ENCODE data around the gene SIGLECL1.

Gene SIGLECL1

GRCh38 chr19:51292971-51293370, 42.1 kb downstream of the SIGLECL1 start:
- no peak overlapping the region for H3K27ac ChIP-seq (ENCODE audit: low read depth, low read length)
- H3K9ac ChIP-seq (ENCODE audit: low read length): no peak overlapping the region
- no peaks in the 10 kb centered on the region for H3K4me1 ChIP-seq (ENCODE audit: control insufficient read depth, insufficient read depth, low read length)
- H3K4me3 ChIP-seq (ENCODE audit: low read length): no peak overlapping the region
- no peaks in the 10 kb centered on the region for H3K36me3 ChIP-seq (ENCODE audit: control insufficient read depth, insufficient read depth, low read length)
- peaks cover 2% of the 10 kb centered on the region for H3K27me3 ChIP-seq (ENCODE audit: control insufficient read depth, insufficient read depth, low read length)

- no peak overlapping the region for H3K27ac ChIP-seq (ENCODE audit: low read depth, low read length)
- H3K27me3 ChIP-seq (ENCODE audit: control insufficient read depth, insufficient read depth, low read length): peaks cover 2% of the 10 kb centered on the region
- H3K36me3 ChIP-seq (ENCODE audit: control insufficient read depth, insufficient read depth, low read length): no peaks in the 10 kb centered on the region
- no peaks in the 10 kb centered on the region for H3K4me1 ChIP-seq (ENCODE audit: control insufficient read depth, insufficient read depth, low read length)
- no peak overlapping the region for H3K9ac ChIP-seq (ENCODE audit: low read length)
- H3K4me3 ChIP-seq (ENCODE audit: low read length): no peak overlapping the region
Observed at GRCh38 chr19:51293571-51294210, 42.8 kb downstream of the SIGLECL1 start.

DNA sequence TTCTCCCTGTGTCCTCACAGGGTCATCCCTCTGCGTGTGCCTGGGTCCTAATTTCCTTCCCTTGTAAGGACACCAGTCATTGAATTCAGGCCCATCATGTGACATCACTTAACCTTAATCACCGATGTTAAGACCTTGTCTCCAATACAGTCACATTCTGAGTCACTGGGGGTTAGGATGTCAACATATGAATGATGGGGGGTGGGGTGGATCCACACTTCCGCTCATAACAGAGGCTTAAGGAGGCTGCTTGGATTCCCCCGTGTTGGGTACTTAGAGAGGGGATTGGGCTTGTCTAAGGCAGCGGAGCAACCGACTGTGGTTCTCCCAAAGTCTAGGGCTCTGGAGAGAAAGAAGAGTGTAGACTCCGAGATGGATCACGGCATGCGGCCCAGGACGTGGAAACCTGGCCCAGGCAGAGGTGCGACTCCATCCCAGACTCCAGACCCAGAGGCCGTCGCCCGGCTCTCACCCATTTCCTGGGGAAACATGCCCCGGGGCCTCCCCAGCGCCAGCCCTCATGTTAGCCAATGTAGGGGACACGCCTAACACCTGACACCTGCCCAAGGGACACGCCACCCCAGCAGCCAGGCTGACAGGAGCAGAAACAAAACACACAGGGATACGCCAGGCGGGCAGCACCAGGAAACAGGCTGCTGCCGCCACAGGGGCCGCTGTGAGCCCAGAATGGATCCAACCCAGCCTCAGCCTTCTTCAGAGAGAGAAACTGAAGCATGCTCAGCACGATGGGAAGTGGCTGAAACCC, 43.5 kb downstream of the SIGLECL1 start:
- H3K4me1 ChIP-seq (ENCODE audit: control insufficient read depth, insufficient read depth, low read length): no peaks in the 10 kb centered on the region
- H3K27me3 ChIP-seq (ENCODE audit: control insufficient read depth, insufficient read depth, low read length): peaks cover 2% of the 10 kb centered on the region
- H3K27ac ChIP-seq (ENCODE audit: low read depth, low read length): no peak overlapping the region
- H3K9ac ChIP-seq (ENCODE audit: low read length): no peak overlapping the region
- H3K36me3 ChIP-seq (ENCODE audit: control insufficient read depth, insufficient read depth, low read length): no peaks in the 10 kb centered on the region
- H3K4me3 ChIP-seq (ENCODE audit: low read length): no peak overlapping the region

GRCh38 chr19:51294977-51295375, 44.1 kb downstream of the SIGLECL1 start:
- no peaks in the 10 kb centered on the region for H3K4me1 ChIP-seq (ENCODE audit: control insufficient read depth, insufficient read depth, low read length)
- no peak overlapping the region for H3K9ac ChIP-seq (ENCODE audit: low read length)
- no peak overlapping the region for H3K4me3 ChIP-seq (ENCODE audit: low read length)
- no peak overlapping the region for H3K27ac ChIP-seq (ENCODE audit: low read depth, low read length)
- no peaks in the 10 kb centered on the region for H3K36me3 ChIP-seq (ENCODE audit: control insufficient read depth, insufficient read depth, low read length)
- peaks cover 2% of the 10 kb centered on the region for H3K27me3 ChIP-seq (ENCODE audit: control insufficient read depth, insufficient read depth, low read length)

DNA sequence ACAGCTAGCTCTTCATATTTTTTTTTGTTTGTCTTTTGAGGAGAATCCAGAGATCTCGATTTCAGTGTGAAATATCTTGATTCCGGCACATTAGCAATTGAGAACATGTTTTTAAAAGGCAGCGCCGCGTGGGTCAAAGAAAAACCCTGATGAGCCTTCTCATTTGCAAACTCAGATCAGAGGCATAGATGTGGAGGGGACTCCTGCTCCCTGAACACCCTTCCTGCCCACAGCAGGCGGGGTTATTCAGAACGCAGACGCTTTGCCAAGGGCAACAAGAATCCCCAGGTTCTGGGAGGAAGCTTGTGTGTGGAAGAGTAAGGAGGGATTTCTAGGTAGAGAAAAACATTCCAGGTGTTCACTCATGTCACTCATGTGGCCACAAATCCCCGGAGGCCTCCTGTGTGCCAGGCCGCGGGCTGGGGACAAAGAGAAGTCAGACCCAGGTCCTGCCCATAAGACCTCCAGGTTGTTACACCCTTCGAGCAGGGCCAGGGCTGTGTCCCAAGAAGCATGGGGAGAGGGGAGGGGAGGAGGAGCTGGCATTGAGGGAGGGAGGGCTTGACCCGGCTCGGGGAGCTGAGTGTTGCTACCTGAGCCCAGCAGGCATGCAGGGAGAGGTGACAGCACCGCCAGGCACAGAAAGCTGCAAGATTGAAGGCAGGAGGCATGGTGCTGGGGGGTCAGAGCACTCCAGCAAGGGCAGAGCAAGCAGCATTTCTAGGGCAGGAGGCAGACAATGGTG, 44.7 kb downstream of the SIGLECL1 start:
- Histone ChIP-seq H3K4me3 (ENCODE audit: low read length) (no peak overlapping the region), H3K27me3 (ENCODE audit: control insufficient read depth, insufficient read depth, low read length) (peaks cover 2% of the 10 kb centered on the region), H3K9ac (ENCODE audit: low read length) (no peak overlapping the region), H3K36me3 (ENCODE audit: control insufficient read depth, insufficient read depth, low read length) (no peaks in the 10 kb centered on the region), H3K4me1 (ENCODE audit: control insufficient read depth, insufficient read depth, low read length) (no peaks in the 10 kb centered on the region), H3K27ac (ENCODE audit: low read depth, low read length) (no peak overlapping the region)

DNA sequence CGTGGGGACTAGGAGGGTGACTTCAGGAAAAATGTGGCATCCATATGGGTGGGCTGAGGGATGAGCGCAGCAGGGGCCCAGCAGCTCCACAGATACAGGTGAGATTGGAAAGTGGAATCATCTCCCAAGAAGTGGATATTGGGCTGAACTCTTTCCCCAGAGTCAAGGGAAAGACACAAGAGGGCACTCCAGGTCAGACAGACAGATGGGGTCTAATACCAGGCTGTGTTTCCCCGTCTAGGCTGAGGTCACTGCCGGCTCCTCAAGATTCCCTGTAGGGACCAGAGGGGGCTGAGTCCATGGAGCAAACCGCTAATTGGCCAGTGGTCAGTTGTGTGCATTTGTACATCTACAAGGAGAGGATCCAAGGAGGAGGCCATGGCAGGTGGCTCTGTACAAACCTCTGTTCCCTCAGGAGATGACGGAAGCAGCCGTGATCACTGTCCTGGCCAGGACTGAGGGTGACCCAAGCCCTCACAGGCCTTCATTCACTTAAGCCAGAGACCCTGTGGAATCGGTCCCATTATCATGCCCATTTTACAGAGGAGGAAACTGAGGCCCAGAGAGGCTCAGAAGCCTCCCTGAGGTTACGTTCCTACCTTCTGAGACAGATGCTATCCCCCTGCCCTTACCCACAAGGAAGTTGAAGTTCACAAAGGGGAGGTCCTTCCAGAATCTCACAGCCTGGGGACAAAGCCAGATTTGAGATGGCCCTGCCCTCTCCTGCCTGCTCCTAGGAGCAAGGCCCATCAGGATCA, 45.6 kb downstream of the SIGLECL1 start:
- Histone ChIP-seq H3K4me1 (ENCODE audit: control insufficient read depth, insufficient read depth, low read length) (no peaks in the 10 kb centered on the region), H3K9ac (ENCODE audit: low read length) (no peak overlapping the region), H3K36me3 (ENCODE audit: control insufficient read depth, insufficient read depth, low read length) (no peaks in the 10 kb centered on the region), H3K4me3 (ENCODE audit: low read length) (no peak overlapping the region), H3K27ac (ENCODE audit: low read depth, low read length) (no peak overlapping the region), H3K27me3 (ENCODE audit: control insufficient read depth, insufficient read depth, low read length) (peaks cover 2% of the 10 kb centered on the region)

GRCh38 chr19:51297406-51297805, 46.5 kb downstream of the SIGLECL1 start:
- Histone ChIP-seq H3K27me3 (ENCODE audit: control insufficient read depth, insufficient read depth, low read length) (peaks cover 2% of the 10 kb centered on the region), H3K36me3 (ENCODE audit: control insufficient read depth, insufficient read depth, low read length) (no peaks in the 10 kb centered on the region), H3K4me1 (ENCODE audit: control insufficient read depth, insufficient read depth, low read length) (no peaks in the 10 kb centered on the region), H3K9ac (ENCODE audit: low read length) (no peak overlapping the region), H3K4me3 (ENCODE audit: low read length) (no peak overlapping the region), H3K27ac (ENCODE audit: low read depth, low read length) (no peak overlapping the region)

DNA sequence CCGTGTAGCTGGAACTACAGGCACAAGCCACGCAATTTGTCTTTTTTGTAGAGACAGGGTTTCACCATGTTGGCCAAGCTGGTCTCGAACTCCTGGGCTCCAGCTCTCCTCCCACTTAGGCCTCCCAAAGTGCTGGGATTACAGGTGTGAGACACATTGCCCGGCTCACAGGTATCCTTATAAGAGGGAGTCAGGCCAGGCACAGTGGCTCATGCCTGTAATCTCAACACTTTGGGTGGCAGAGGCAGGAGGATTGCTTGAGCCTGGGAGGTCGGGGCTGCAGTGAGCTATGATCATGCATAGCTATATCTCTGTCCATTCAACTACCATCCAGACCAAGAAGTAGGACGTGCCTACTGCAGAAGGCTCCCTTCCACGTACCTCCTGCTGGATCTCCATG, 50.4 kb downstream of the SIGLECL1 start:
- Histone ChIP-seq H3K36me3 (ENCODE audit: control insufficient read depth, insufficient read depth, low read length) (no peaks in the 10 kb centered on the region), H3K27ac (ENCODE audit: low read depth, low read length) (no peak overlapping the region), H3K9ac (ENCODE audit: low read length) (no peak overlapping the region), H3K4me3 (ENCODE audit: low read length) (no peak overlapping the region), H3K4me1 (ENCODE audit: control insufficient read depth, insufficient read depth, low read length) (no peaks in the 10 kb centered on the region), H3K27me3 (ENCODE audit: control insufficient read depth, insufficient read depth, low read length) (no peaks in the 10 kb centered on the region)

GRCh38 chr19:51305479-51305878, 54.6 kb downstream of the SIGLECL1 start:
- Histone ChIP-seq H3K9ac (ENCODE audit: low read length) (no peak overlapping the region), H3K36me3 (ENCODE audit: control insufficient read depth, insufficient read depth, low read length) (no peaks in the 10 kb centered on the region), H3K4me3 (ENCODE audit: low read length) (no peak overlapping the region), H3K4me1 (ENCODE audit: control insufficient read depth, insufficient read depth, low read length) (no peaks in the 10 kb centered on the region), H3K27ac (ENCODE audit: low read depth, low read length) (no peak overlapping the region), H3K27me3 (ENCODE audit: control insufficient read depth, insufficient read depth, low read length) (no peaks in the 10 kb centered on the region)

DNA sequence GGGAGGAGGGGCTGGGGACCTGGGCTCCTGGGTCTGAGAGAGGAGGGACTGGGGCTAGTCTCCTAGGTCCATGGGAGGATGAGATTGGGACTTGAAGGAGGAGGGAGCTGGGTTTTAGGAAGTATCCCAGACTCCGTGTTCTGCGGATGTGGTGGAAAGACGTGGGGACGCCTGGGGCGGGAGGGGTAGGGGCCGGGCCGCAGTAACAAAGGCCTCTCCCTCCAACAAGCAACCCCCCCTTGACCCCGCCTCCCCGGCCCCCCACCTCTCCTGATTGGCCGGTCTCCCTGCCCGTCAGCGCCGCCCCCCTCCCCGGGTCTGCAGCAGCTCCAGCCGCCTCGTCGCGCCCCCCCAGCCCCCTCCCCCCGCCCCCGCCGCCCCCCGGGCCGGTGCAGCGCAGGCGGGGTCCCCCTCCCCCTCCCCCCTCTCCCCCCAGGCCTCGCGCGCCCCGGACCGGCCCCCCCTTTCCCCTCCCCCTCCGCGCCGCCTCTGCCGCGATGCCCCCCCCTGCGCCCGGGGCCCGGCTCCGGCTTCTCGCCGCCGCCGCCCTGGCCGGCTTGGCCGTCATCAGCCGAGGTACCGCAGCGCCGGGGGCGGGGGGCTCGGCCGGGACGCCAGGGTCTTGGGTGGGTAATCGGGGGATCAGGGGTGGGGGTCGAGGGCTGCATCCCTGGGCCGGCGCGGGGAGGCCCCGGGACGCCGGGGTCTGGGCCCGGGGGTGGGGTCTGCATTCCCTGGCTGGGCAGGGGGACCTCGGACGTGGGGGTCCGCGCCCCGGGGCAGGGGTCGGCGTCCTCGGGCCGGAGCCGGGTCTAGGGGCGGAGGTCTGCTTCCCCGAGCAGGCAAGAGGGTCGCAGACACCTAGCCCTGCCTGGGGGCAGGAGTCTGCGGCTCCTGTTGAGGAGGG, 60.7 kb downstream of the SIGLECL1 start, which contains the start of gene IGLON5:
Gene IGLON5 (plus strand): TSS at position 294 of the 907 bp plus-strand sequence. CDS start 204 bp downstream, at position 498.
- no peak within 1 kb of the TSS for H3K4me3 ChIP-seq (ENCODE audit: low read length)
- no peak within 1 kb of the TSS for H3K9ac ChIP-seq (ENCODE audit: low read length)
- no peaks in the 10 kb centered on the region for H3K36me3 ChIP-seq (ENCODE audit: control insufficient read depth, insufficient read depth, low read length)
- peaks cover 3% of the 10 kb centered on the region for H3K27me3 ChIP-seq (ENCODE audit: control insufficient read depth, insufficient read depth, low read length)
- H3K27ac ChIP-seq (ENCODE audit: low read depth, low read length): no peak within 1 kb of the TSS
- no peaks in the 10 kb centered on the region for H3K4me1 ChIP-seq (ENCODE audit: control insufficient read depth, insufficient read depth, low read length)

GRCh38 chr19:51316688-51317087, 65.8 kb downstream of the SIGLECL1 start:
- Histone ChIP-seq H3K4me3 (ENCODE audit: low read length) (no peak overlapping the region), H3K27me3 (ENCODE audit: control insufficient read depth, insufficient read depth, low read length) (peaks cover 3% of the 10 kb centered on the region), H3K27ac (ENCODE audit: low read depth, low read length) (no peak overlapping the region)

More at GRCh38 chr19:51316688-51317087, 65.8 kb downstream of the SIGLECL1 start:
- Histone ChIP-seq H3K36me3 (ENCODE audit: control insufficient read depth, insufficient read depth, low read length) (no peaks in the 10 kb centered on the region), H3K9ac (ENCODE audit: low read length) (no peak overlapping the region), H3K4me1 (ENCODE audit: control insufficient read depth, insufficient read depth, low read length) (no peaks in the 10 kb centered on the region)

Data from rectal smooth muscle tissue (tissue), 1 donor.